H1 (cell line): ENCODE data around the gene ERN2. TPM values are rescaled to one million over a fixed set of nuclear protein-coding genes. Genes with fewer than 3 reads are reported as not detected.

Experiments used
- CTCF ChIA-PET: fragments of 300-600 bp; sonication (Branson Sonifier 250); formaldehyde crosslinking; loops from one replicate; lab custom pipeline; 2021; ENCODE audit not compliant: partially characterized antibody; lab: Charles Lee
- POLR2A ChIA-PET: fragments of 300-600 bp; sonication (Branson Sonifier 250); formaldehyde crosslinking; loops from one replicate; lab custom pipeline; 2021; ENCODE audit warnings: inconsistent platforms; ENCODE audit not compliant: partially characterized antibody; lab: Charles Lee
- DNase-seq, 2 experiments: peaks; one replicate each; pipeline versions ENCODE4 v3.0.0 to v3.0.0-alpha.2; 2010 to 2022; ENCODE audit warnings: low spot score in 2 of 2, low read depth in 1 of 2, mixed read lengths in 1 of 2
- FAIRE-seq: peaks from 2 replicates; lab custom pipeline; 2011; peaks lifted over from hg19 to GRCh38; lab: Jason Lieb, UNC
- H2AFZ ChIP-seq: 2 replicates; pipeline ENCODE4 v1.8.1; 2012; ENCODE audit warnings: low read length, inconsistent platforms
- H2AK5ac ChIP-seq: 2 replicates; pipeline ENCODE4 v1.6.1; 2013; ENCODE audit warnings: low read depth, low read length
- H2BK120ac ChIP-seq: replicated peaks from 2 replicates; pipeline ENCODE3; 2013; ENCODE audit warnings: low read depth, low read length, inconsistent platforms
- H2BK12ac ChIP-seq: 2 replicates; pipeline ENCODE4 v1.6.1; 2013; ENCODE audit warnings: low read depth, low read length
- H2BK15ac ChIP-seq: 2 replicates; pipeline ENCODE4 v1.6.1; 2013; ENCODE audit warnings: low read length
- H2BK20ac ChIP-seq: 2 replicates; pipeline ENCODE4 v1.6.1; 2013; ENCODE audit warnings: low read length
- H2BK5ac ChIP-seq: 2 replicates; pipeline ENCODE4 v1.6.1; 2013; ENCODE audit warnings: low read depth, low read length
- H3K14ac ChIP-seq: 2 replicates; pipeline ENCODE4 v1.6.1; 2013; ENCODE audit warnings: inconsistent platforms; ENCODE audit not compliant: insufficient read length
- H3K18ac ChIP-seq: 2 replicates; pipeline ENCODE4 v1.6.1; 2013; ENCODE audit warnings: low read length; ENCODE audit errors: extremely low read depth
- H3K23ac ChIP-seq: 2 replicates; pipeline ENCODE4 v1.6.1; 2013; ENCODE audit warnings: inconsistent platforms; ENCODE audit not compliant: insufficient read length
- H3K23me2 ChIP-seq: 2 replicates; pipeline ENCODE4 v1.6.1; 2013; ENCODE audit warnings: low read depth, low read length
- H3K27ac ChIP-seq: 2 replicates; pipeline ENCODE4 v1.6.1; 2011; ENCODE audit warnings: low read depth, low read length, inconsistent platforms
- H3K27me3 ChIP-seq, 4 experiments: replicated peaks in 1 of 4; 1 replicate in 1 of 4; 2 replicates in 3 of 4; pipeline versions ENCODE4 v1.6.1 to v1.8.1; 2011 to 2013; ENCODE audit warnings: low read length in 3 of 4, mild to moderate bottlenecking in 3 of 4, inconsistent platforms in 2 of 4, mixed read lengths in 2 of 4, moderate library complexity in 1 of 4; ENCODE audit not compliant: control insufficient read depth in 3 of 4, insufficient read depth in 3 of 4; ENCODE audit errors: extremely low read depth in 1 of 4
- H3K36me3 ChIP-seq, 4 experiments: 2 replicates each; pipeline versions ENCODE4 v1.6.1 to v1.8.1; 2011 to 2013; ENCODE audit warnings: mild to moderate bottlenecking in 4 of 4, low read length in 3 of 4, moderate library complexity in 2 of 4, control low read depth in 1 of 4, inconsistent platforms in 1 of 4; ENCODE audit not compliant: insufficient read depth in 4 of 4, control insufficient read depth in 2 of 4
- H3K4ac ChIP-seq: replicated peaks from 2 replicates; pipeline ENCODE3; 2013; ENCODE audit warnings: low read length, low read depth, mixed read lengths, inconsistent platforms; ENCODE audit not compliant: insufficient read length
- H3K4me1 ChIP-seq, 4 experiments: replicated peaks in 1 of 4; 1 replicate in 1 of 4; 2 replicates in 3 of 4; pipeline versions ENCODE4 v1.6.1 to v1.8.1; 2011 to 2013; ENCODE audit warnings: low read length in 3 of 4, inconsistent platforms in 2 of 4, mixed read lengths in 1 of 4; ENCODE audit not compliant: insufficient read depth in 4 of 4, control insufficient read depth in 3 of 4
- H3K4me2 ChIP-seq, 2 experiments: 2 replicates each; pipeline versions ENCODE4 v1.6.1 to v1.8.1; 2011 to 2013; ENCODE audit warnings: low read depth in 2 of 2, low read length in 2 of 2, control low read depth in 1 of 2, inconsistent platforms in 1 of 2, mild to moderate bottlenecking in 1 of 2; ENCODE audit not compliant: insufficient read depth in 1 of 2
- H3K4me3 ChIP-seq, 4 experiments: fragments of 200-600, 300-600 bp in 1 of 4; sonication (generic), shearing (Covaris generic), sonication (Bioruptor Twin) in 1 of 4; 2 replicates each; pipeline versions ENCODE4 v1.5.1 to v1.8.1; 2011 to 2016; ENCODE audit warnings: low read length in 4 of 4, low read depth in 3 of 4, control low read depth in 2 of 4, inconsistent platforms in 2 of 4, mild to moderate bottlenecking in 2 of 4, mixed read lengths in 1 of 4, moderate library complexity in 1 of 4; ENCODE audit not compliant: insufficient read depth in 2 of 4; ENCODE audit errors: extremely low read depth in 1 of 4
- H3K56ac ChIP-seq: replicated peaks from 2 replicates; pipeline ENCODE3; 2013; ENCODE audit warnings: low read depth, mild to moderate bottlenecking, mixed read lengths, low read length, inconsistent platforms; ENCODE audit not compliant: insufficient read length
- H3K79me1 ChIP-seq: 2 replicates; pipeline ENCODE4 v1.6.1; 2013; ENCODE audit warnings: low read depth, low read length, control low read depth
- H3K79me2 ChIP-seq, 2 experiments: 2 replicates each; pipeline versions ENCODE4 v1.6.1 to v1.8.1; 2012 to 2013; ENCODE audit warnings: low read length in 2 of 2, mild to moderate bottlenecking in 2 of 2, inconsistent platforms in 1 of 2; ENCODE audit not compliant: insufficient read depth in 2 of 2, control insufficient read depth in 1 of 2
- H3K9ac ChIP-seq, 4 experiments: replicated peaks in 1 of 4; 1 replicate in 1 of 4; 2 replicates in 3 of 4; pipeline versions ENCODE4 v1.6.1 to v1.8.1; 2011 to 2013; ENCODE audit warnings: low read depth in 3 of 4, low read length in 3 of 4, control low read depth in 2 of 4, mild to moderate bottlenecking in 2 of 4, moderate library complexity in 2 of 4, inconsistent platforms in 1 of 4; ENCODE audit errors: extremely low read depth in 1 of 4
- H3K9me3 ChIP-seq, 2 experiments: 2 replicates each; pipeline versions ENCODE4 v1.6.1 to v1.8.1; 2012 to 2013; ENCODE audit warnings: mild to moderate bottlenecking in 2 of 2, moderate library complexity in 2 of 2, control low read depth in 1 of 2, inconsistent platforms in 1 of 2, low read depth in 1 of 2, low read length in 1 of 2, mixed read lengths in 1 of 2; ENCODE audit not compliant: insufficient read depth in 2 of 2
- H4K20me1 ChIP-seq, 2 experiments: replicated peaks in 1 of 2; 2 replicates each; pipeline versions ENCODE3 to v1.8.1; 2011 to 2013; ENCODE audit warnings: inconsistent platforms in 2 of 2, low read length in 2 of 2, mild to moderate bottlenecking in 1 of 2; ENCODE audit not compliant: insufficient read depth in 2 of 2, control insufficient read depth in 1 of 2
- H4K5ac ChIP-seq: 2 replicates; pipeline ENCODE4 v1.6.1; 2013; ENCODE audit warnings: low read length, low read depth, mixed read lengths, inconsistent platforms; ENCODE audit not compliant: insufficient read length
- H4K8ac ChIP-seq: 2 replicates; pipeline ENCODE4 v1.8.0; 2013; ENCODE audit warnings: mild to moderate bottlenecking, moderate library complexity, low read length, inconsistent platforms; ENCODE audit not compliant: insufficient read depth; ENCODE audit errors: extremely low read depth
- H4K91ac ChIP-seq: replicated peaks from 2 replicates; pipeline ENCODE3; 2013; ENCODE audit warnings: low read length, mixed read lengths, inconsistent platforms; ENCODE audit not compliant: insufficient read length
- ATF3 ChIP-seq: IDR thresholded peaks from 2 replicates; pipeline ENCODE4 v1.6.1; 2011; ENCODE audit warnings: low read depth, mild to moderate bottlenecking, low read length; ENCODE audit not compliant: insufficient read depth
- BCL11A ChIP-seq, 2 experiments: IDR thresholded peaks; one replicate each; pipeline ENCODE4 v1.6.1; 2011; ENCODE audit warnings: low read depth in 2 of 2, low read length in 2 of 2, mild to moderate bottlenecking in 2 of 2
- CBX8 ChIP-seq: fragments of 300-800, 300-1000 bp; sonication (generic); IDR thresholded peaks from 2 replicates; pipeline ENCODE4 v1.7.1; 2016; ENCODE audit warnings: low read depth, low read length, borderline replicate concordance
- CHD2 ChIP-seq: IDR thresholded peaks from 2 replicates; pipeline ENCODE4 v1.6.1; 2012; ENCODE audit warnings: low read length, improper control_type of control experiment
- EP300 ChIP-seq, 2 experiments: IDR thresholded peaks; 1 replicate in 1 of 2; 2 replicates in 1 of 2; pipeline ENCODE4 v1.6.1; 2011 to 2012; ENCODE audit warnings: low read depth in 2 of 2, low read length in 2 of 2, mild to moderate bottlenecking in 2 of 2, borderline replicate concordance in 1 of 2, inconsistent platforms in 1 of 2, moderate library complexity in 1 of 2
- POLR2A ChIP-seq, 2 experiments: IDR thresholded peaks; 1 replicate in 1 of 2; 2 replicates in 1 of 2; pipeline ENCODE4 v1.6.1; 2011; ENCODE audit warnings: low read depth in 2 of 2, low read length in 2 of 2, mild to moderate bottlenecking in 2 of 2; ENCODE audit errors: control extremely low read depth in 1 of 2
- SIX5 ChIP-seq: IDR thresholded peaks from 2 replicates; pipeline ENCODE4 v1.6.1; 2011; ENCODE audit warnings: mild to moderate bottlenecking, low read depth, low read length
- TBP ChIP-seq: IDR thresholded peaks from 2 replicates; pipeline ENCODE4 v1.6.1; 2011; ENCODE audit warnings: low read depth, low read length, improper control_type of control experiment
- TEAD4 ChIP-seq: IDR thresholded peaks from 2 replicates; pipeline ENCODE4 v1.6.1; 2012; ENCODE audit warnings: low read depth, low read length, inconsistent platforms, mixed read lengths
- YY1 ChIP-seq: IDR thresholded peaks from 2 replicates; pipeline ENCODE4 v1.6.1; 2011; ENCODE audit warnings: low read depth, mild to moderate bottlenecking, low read length
- WGBS, 2 experiments: shearing (Covaris generic) in 1 of 2; methylation state at CpG; one replicate each; pipeline versions ENCODE4 v1.1.6 to v1.1.7; 2013 to 2015; ENCODE audit warnings: low lambda C conversion rate in 2 of 2, mixed read lengths in 2 of 2, inconsistent platforms in 1 of 2, low coverage in 1 of 2, missing lambda C conversion rate in 1 of 2; ENCODE audit not compliant: insufficient replicate concordance in 2 of 2, insufficient coverage in 1 of 2, insufficient read length in 1 of 2; ENCODE audit errors: extremely low coverage in 1 of 2, missing lambda C conversion rate in 1 of 2; 5-methylcytosine and 5-hydroxymethylcytosine counted together
- polyA plus RNA-seq, 7 experiments: library from polyadenylated mRNA; depleted of rRNA in 3 of 7; stranded (reverse) in 5 of 7; unstranded in 2 of 7; fragments of >200 nt in 5 of 7; fragments of 200-250 nt in 2 of 7; gene quantifications; 1 replicate in 5 of 7; 2 replicates in 1 of 7; 4 replicates in 1 of 7; pipeline versions ENCODE4 v1.2.1 to v1.2.3, GENCODE V29; 2011 to 2013; ENCODE audit warnings: missing spikeins in 2 of 7, mixed read lengths in 2 of 7
- total RNA-seq: library from RNA; stranded (reverse); fragmentation: NEBNext Ultra II Directional; extraction: Animal tissue kit (Norgen Biotek cat#: 25700); gene quantifications from 2 replicates; pipeline ENCODE4 v1.2.1, GENCODE V29; 2021
- TF ChIP-seq, protein P1 (sequence below), 3 experiments: IDR thresholded peaks; 1 replicate in 2 of 3; 2 replicates in 1 of 3; pipeline versions ENCODE4 v1.5.1 to v1.6.1; 2011; ENCODE audit warnings: low read length in 3 of 3, mild to moderate bottlenecking in 3 of 3, inconsistent platforms in 2 of 3, low read depth in 1 of 3, moderate library complexity in 1 of 3; ENCODE audit not compliant: insufficient read depth in 1 of 3; ENCODE audit errors: control extremely low read depth in 1 of 3

Gene ERN2
- total and polyA plus RNA-seq, 2 of the 8 experiments (the other 6 are each of a cell fraction or from before 2014, with no cell fraction given) = 2.4 to 4.4 TPM

DNA sequence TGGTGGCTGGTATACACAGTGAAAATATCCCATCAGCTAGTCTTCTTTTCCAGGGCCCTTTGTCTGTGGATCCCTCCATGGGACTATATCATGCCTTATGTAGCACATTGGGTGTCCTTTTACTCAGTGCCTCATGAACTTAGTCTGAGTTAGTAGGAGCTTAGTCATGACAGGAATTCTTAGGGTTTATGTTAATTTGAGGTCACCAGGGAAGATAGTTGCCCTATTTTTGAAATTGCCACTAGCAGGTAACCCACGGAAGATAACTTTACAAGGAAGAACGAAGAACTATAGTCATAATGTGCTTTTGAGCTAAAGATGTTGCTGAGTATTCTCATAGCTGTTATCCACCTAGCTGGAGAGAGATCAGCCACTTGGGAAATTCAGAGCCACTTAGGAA lies 49.1 kb downstream of the ERN2 start:
- no peak overlapping the region for H3K4me3 ChIP-seq
- no peaks in the 10 kb centered on the region for H3K79me1 ChIP-seq
- no peak overlapping the region for H3K27ac ChIP-seq
- H4K5ac ChIP-seq = no peak overlapping the region
- H3K4me1 ChIP-seq = no peaks in the 10 kb centered on the region
- no peak overlapping the region for H2BK12ac ChIP-seq
- H2BK15ac ChIP-seq = no peak overlapping the region
- no peak overlapping the region for H2AFZ ChIP-seq
- peaks cover 25 to 86% (median 69%) of the 10 kb centered on the region in 4 experiments for H3K36me3 ChIP-seq
- no peak overlapping the region for H2BK20ac ChIP-seq
- TF ChIP-seq EP300 (IDR thresholded peaks at IDR 0.05; ENCODE audit: borderline replicate concordance in 1 of 2, low read depth in 2 of 2, low read length in 2 of 2) (no peak), SIX5 (no peak), ATF3 (no peak), YY1 (no peak), CHD2 (no peak), TBP (no peak), CBX8 (no peak), TEAD4 (no peak), POLR2A (IDR thresholded peaks at IDR 0.05; ENCODE audit: control extremely low read depth in 1 of 2, low read depth in 2 of 2, low read length in 2 of 2) (no peak), BCL11A (IDR thresholded peaks at IDR 0.05; ENCODE audit: low read depth in 2 of 2, low read length in 2 of 2) (no peak)
- TF ChIP-seq, protein P1, sequence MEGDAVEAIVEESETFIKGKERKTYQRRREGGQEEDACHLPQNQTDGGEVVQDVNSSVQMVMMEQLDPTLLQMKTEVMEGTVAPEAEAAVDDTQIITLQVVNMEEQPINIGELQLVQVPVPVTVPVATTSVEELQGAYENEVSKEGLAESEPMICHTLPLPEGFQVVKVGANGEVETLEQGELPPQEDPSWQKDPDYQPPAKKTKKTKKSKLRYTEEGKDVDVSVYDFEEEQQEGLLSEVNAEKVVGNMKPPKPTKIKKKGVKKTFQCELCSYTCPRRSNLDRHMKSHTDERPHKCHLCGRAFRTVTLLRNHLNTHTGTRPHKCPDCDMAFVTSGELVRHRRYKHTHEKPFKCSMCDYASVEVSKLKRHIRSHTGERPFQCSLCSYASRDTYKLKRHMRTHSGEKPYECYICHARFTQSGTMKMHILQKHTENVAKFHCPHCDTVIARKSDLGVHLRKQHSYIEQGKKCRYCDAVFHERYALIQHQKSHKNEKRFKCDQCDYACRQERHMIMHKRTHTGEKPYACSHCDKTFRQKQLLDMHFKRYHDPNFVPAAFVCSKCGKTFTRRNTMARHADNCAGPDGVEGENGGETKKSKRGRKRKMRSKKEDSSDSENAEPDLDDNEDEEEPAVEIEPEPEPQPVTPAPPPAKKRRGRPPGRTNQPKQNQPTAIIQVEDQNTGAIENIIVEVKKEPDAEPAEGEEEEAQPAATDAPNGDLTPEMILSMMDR (IDR thresholded peaks at IDR 0.05; ENCODE audit: control extremely low read depth in 1 of 3, insufficient read depth in 1 of 3, low read depth in 1 of 3, low read length in 3 of 3) = no peak
- TF ChIP-seq, all 59 proteins: peak for 0
- CTCF ChIA-PET = interaction anchor here (1.5 kb wide), 1 partner anchor 9 kb away, joined by 5 read pairs; no protein-coding TSS in a partner anchor
- no peak overlapping the region for H3K14ac ChIP-seq
- no peaks in the 10 kb centered on the region for H3K23me2 ChIP-seq
- no peak overlapping the region for H3K23ac ChIP-seq
- H3K56ac ChIP-seq = no peak overlapping the region
- no peak overlapping the region for H4K8ac ChIP-seq
- H3K18ac ChIP-seq = no peak overlapping the region
- H3K4ac ChIP-seq = no peak overlapping the region
- WGBS, 2 experiments = 90% methylated on average over 2 of the region's 2 CpGs; no CpG with 5 or more reads in 1 of the 2 experiments
- H3K9ac ChIP-seq = no peak overlapping the region
- no peak for FAIRE-seq
- H2BK120ac ChIP-seq = no peak overlapping the region
- peaks cover 2 to 3% of the 10 kb centered on the region in 2 experiments for H4K20me1 ChIP-seq
- H2AK5ac ChIP-seq = no peak overlapping the region
- H2BK5ac ChIP-seq = no peak overlapping the region
- no peaks in the 10 kb centered on the region for H3K79me2 ChIP-seq
- no peaks in the 10 kb centered on the region for H3K27me3 ChIP-seq
- no peak for DNase-seq
- POLR2A ChIA-PET = interaction anchor here (0.7 to 2.2 kb wide), 6 partner anchors 13 to 120 kb away, joined by 3 to 9 read pairs (median 4); partner anchors contain the start of genes EARS2, PLK1 and UBFD1
- no peak overlapping the region for H4K91ac ChIP-seq
- H3K9me3 ChIP-seq = no peaks in the 10 kb centered on the region
- H3K4me2 ChIP-seq = no peak overlapping the region
